Ovary (tissue), 3 donors: ENCODE results near the gene TBC1D3B.

Source experiments
- EP300 ChIP-seq: sonication (generic); formaldehyde crosslinking; IDR thresholded peaks from one replicate; pipeline ENCODE4 v1.6.1; 2017; ENCODE audit warnings: antibody characterized with exemption
- POLR2A ChIP-seq: fragments of 450-650 bp; IDR thresholded peaks from one replicate; pipeline ENCODE4 v1.6.1; 2017; ENCODE audit warnings: antibody characterized with exemption, mild to moderate bottlenecking, moderate library complexity
- TF ChIP-seq, protein P1 (sequence below), 3 donors: fragments of 450-650 bp in 2 of 3; fragments of 200-600 bp in 1 of 3; IDR thresholded peaks; one replicate each; pipeline versions ENCODE4 v1.5.1 to v1.8.0; 2016 to 2022; ENCODE audit warnings: antibody characterized with exemption in 3 of 3, mild to moderate bottlenecking in 1 of 3
- donor health status: DM: no; HTN: no; CAD: no.

DNA sequence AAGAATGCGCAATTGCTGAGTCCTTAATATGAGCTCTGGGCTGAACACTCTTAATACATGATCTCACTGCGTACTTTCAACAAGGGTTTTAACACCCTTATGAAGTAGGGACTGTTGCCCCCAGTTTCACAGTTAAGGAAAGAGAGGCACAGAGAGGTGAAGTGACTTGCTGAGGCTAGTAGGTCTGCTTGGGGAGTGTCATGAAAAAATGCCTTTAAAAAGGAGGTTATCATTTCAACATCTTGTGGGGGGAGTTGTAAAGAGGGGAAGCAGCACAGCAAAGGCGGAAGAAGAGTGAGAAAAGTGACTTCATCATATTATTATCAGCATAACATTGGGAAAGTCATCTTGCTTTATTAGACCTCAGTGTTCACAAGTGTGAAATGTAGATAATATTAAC, 36.5 kb upstream of the TBC1D3B start:
- TF ChIP-seq, protein P1, sequence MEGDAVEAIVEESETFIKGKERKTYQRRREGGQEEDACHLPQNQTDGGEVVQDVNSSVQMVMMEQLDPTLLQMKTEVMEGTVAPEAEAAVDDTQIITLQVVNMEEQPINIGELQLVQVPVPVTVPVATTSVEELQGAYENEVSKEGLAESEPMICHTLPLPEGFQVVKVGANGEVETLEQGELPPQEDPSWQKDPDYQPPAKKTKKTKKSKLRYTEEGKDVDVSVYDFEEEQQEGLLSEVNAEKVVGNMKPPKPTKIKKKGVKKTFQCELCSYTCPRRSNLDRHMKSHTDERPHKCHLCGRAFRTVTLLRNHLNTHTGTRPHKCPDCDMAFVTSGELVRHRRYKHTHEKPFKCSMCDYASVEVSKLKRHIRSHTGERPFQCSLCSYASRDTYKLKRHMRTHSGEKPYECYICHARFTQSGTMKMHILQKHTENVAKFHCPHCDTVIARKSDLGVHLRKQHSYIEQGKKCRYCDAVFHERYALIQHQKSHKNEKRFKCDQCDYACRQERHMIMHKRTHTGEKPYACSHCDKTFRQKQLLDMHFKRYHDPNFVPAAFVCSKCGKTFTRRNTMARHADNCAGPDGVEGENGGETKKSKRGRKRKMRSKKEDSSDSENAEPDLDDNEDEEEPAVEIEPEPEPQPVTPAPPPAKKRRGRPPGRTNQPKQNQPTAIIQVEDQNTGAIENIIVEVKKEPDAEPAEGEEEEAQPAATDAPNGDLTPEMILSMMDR (IDR thresholded peaks at IDR 0.05): no peak
- TF ChIP-seq EP300: no peak
- TF ChIP-seq POLR2A: no peak
